PC-3 (cell line): Measurements from ENCODE around the gene SH3BP5. TPM values are rescaled to one million over a fixed set of nuclear protein-coding genes. Genes with fewer than 3 reads are reported as not detected.

Source experiments
- ATAC-seq: fragments of 200-7000 bp; cut with Tn5 transposase; 2 replicates; pipeline ENCODE4 v1.9.1; 2020; ENCODE audit warnings: mild to moderate bottlenecking, moderate library complexity
- BruUV-seq: library from RNA; stranded (reverse); fragments of 400-500 nt; replicated peaks from 2 replicates; lab custom pipeline; 2021; lab: Mats Ljungman, UMichigan
- CTCF ChIA-PET: fragments of 300-600 bp; sonication (Branson Sonifier 250); formaldehyde crosslinking; loops from one replicate; lab custom pipeline; 2022; ENCODE audit warnings: antibody characterized with exemption; lab: Charles Lee
- POLR2A ChIA-PET: fragments of 300-600 bp; sonication (Branson Sonifier 250); formaldehyde crosslinking; loops from one replicate; lab custom pipeline; 2022; ENCODE audit warnings: antibody characterized with exemption; ENCODE audit not compliant: unreplicated experiment; lab: Charles Lee
- DNase-seq: peaks from one replicate; pipeline ENCODE4 v3.0.0-alpha.2; 2015
- H2AFZ ChIP-seq: fragments of 300-600 bp; sonication (generic); 2 replicates; pipeline ENCODE4 v1.6.0; 2016; ENCODE audit warnings: antibody characterized with exemption, low read length
- H3F3A ChIP-seq: fragments of 300-600 bp; sonication (generic); one replicate; pipeline ENCODE4 v1.6.0; 2017; ENCODE audit warnings: antibody characterized with exemption, low read length, control low read depth, mild to moderate bottlenecking; ENCODE audit not compliant: unreplicated experiment
- H3K27ac ChIP-seq: fragments of 300-600 bp; sonication (generic); 2 replicates; pipeline ENCODE4 v1.5.1; 2016; ENCODE audit warnings: mild to moderate bottlenecking, low read length
- H3K27me3 ChIP-seq: fragments of 300-600 bp; sonication (generic); 2 replicates; pipeline ENCODE4 v1.6.1; 2016; ENCODE audit warnings: low read length, mixed read lengths
- H3K36me3 ChIP-seq: fragments of 300-600 bp; sonication (generic); 2 replicates; pipeline ENCODE4 v1.6.1; 2016; ENCODE audit warnings: low read depth, mixed run types, low read length, mixed read lengths
- H3K4me1 ChIP-seq: fragments of 300-600 bp; sonication (generic); 2 replicates; pipeline ENCODE4 v1.5.1; 2016; ENCODE audit warnings: low read length; ENCODE audit not compliant: insufficient read depth
- H3K4me2 ChIP-seq: fragments of 300-600 bp; sonication (generic); 2 replicates; pipeline ENCODE4 v1.6.0; 2016; ENCODE audit warnings: low read length
- H3K4me3 ChIP-seq: fragments of 300-600 bp; sonication (generic); 2 replicates; pipeline ENCODE4 v1.5.1; 2016; ENCODE audit warnings: mild to moderate bottlenecking, low read length, mixed read lengths
- H3K79me2 ChIP-seq: fragments of 300-600 bp; sonication (generic); 2 replicates; pipeline ENCODE4 v1.6.1; 2017; ENCODE audit warnings: low read length, mixed read lengths
- H3K9ac ChIP-seq: fragments of 300-600 bp; sonication (generic); 2 replicates; pipeline ENCODE4 v1.6.0; 2016; ENCODE audit warnings: mild to moderate bottlenecking, low read length
- H3K9me2 ChIP-seq: fragments of 300-600 bp; sonication (generic); replicated peaks from 2 replicates; pipeline ENCODE4 v1.6.1; 2016; ENCODE audit warnings: mixed run types, low read length, mixed read lengths
- H3K9me3 ChIP-seq: fragments of 300-600 bp; sonication (generic); 2 replicates; pipeline ENCODE4 v1.6.1; 2016; ENCODE audit warnings: low read length, mixed read lengths
- H4K20me1 ChIP-seq: fragments of 300-600 bp; sonication (generic); 2 replicates; pipeline ENCODE4 v1.6.1; 2016; ENCODE audit warnings: low read length, mixed read lengths
- CTCF ChIP-seq: fragments of 300-600 bp; sonication (generic); conservative IDR thresholded peaks from 2 replicates; pipeline ENCODE4 v1.5.1; 2017; ENCODE audit warnings: antibody characterized with exemption, low read depth, mild to moderate bottlenecking, low read length
- EZH2 ChIP-seq: fragments of 300-600 bp; sonication (generic); IDR thresholded peaks from one replicate; pipeline ENCODE4 v1.6.1; 2017; ENCODE audit warnings: antibody characterized with exemption, mild to moderate bottlenecking, low read length; ENCODE audit not compliant: unreplicated experiment
- EZH2phosphoT487 ChIP-seq: fragments of 300-600 bp; sonication (generic); IDR thresholded peaks from 2 replicates; pipeline ENCODE4 v1.6.1; 2018; ENCODE audit warnings: mild to moderate bottlenecking, antibody characterized with exemption, low read length, borderline replicate concordance
- intact Hi-C: fragments of 100-400 bp; cut with micrococcal nuclease; formaldehyde crosslinking; loops from 2 replicates; pipeline ENCODE4 v1.9.0; 2023
- total RNA-seq: library from RNA; depleted of rRNA; stranded (reverse); fragments of >200 nt; gene quantifications from 2 replicates; pipeline ENCODE4 v1.2.3, GENCODE V29; 2014

SH3BP5 gene
- total RNA-seq, 1 experiment from 2014 or later: 21.2 TPM

GRCh38 chr3:15280853-15281532 lies 51.4 kb downstream of the SH3BP5 start:
- ATAC-seq: no peak
- H3K9me2 ChIP-seq: no peaks in the 10 kb centered on the region
- no peaks in the 10 kb centered on the region for H3K9me3 ChIP-seq
- no peaks in the 10 kb centered on the region for H3K4me1 ChIP-seq
- no peak overlapping the region for H3K4me2 ChIP-seq
- no peaks in the 10 kb centered on the region for H4K20me1 ChIP-seq
- H3K4me3 ChIP-seq: no peak overlapping the region
- ChIA-PET POLR2A (no interaction called here), CTCF (interaction anchor here (0.7 kb wide), 1 partner anchor 933 kb away, joined by 3 read pairs; no protein-coding TSS in a partner anchor)
- H2AFZ ChIP-seq: no peak overlapping the region
- H3K27ac ChIP-seq: no peak overlapping the region
- H3K27me3 ChIP-seq: no peaks in the 10 kb centered on the region
- H3F3A ChIP-seq: no peaks in the 10 kb centered on the region
- DNase-seq: no peak
- no peak overlapping the region for H3K9ac ChIP-seq
- no peaks in the 10 kb centered on the region for H3K79me2 ChIP-seq
- intact Hi-C loops: no loop called here
- no TSS peak for BruUV-seq
- no peaks in the 10 kb centered on the region for H3K36me3 ChIP-seq
- TF ChIP-seq EZH2phosphoT487: no peak
- TF ChIP-seq EZH2: no peak
- TF ChIP-seq CTCF: no peak

GRCh38 chr3:15279671-15280402 lies 52.5 kb downstream of the SH3BP5 start:
- Histone ChIP-seq H3K27ac (no peak overlapping the region), H3K36me3 (no peaks in the 10 kb centered on the region), H3K9me3 (no peaks in the 10 kb centered on the region), H3K9me2 (no peaks in the 10 kb centered on the region), H4K20me1 (no peaks in the 10 kb centered on the region), H3K4me3 (no peak overlapping the region), H3K79me2 (no peaks in the 10 kb centered on the region), H3F3A (no peaks in the 10 kb centered on the region), H3K4me2 (no peak overlapping the region), H2AFZ (no peak overlapping the region), H3K9ac (no peak overlapping the region), H3K27me3 (no peaks in the 10 kb centered on the region), H3K4me1 (no peaks in the 10 kb centered on the region)
- TF ChIP-seq CTCF (no peak), EZH2phosphoT487 (no peak), EZH2 (no peak)
- no peak for ATAC-seq
- intact Hi-C loops: no loop called here
- no TSS peak for BruUV-seq
- ChIA-PET CTCF (interaction anchor here (0.7 to 1.2 kb wide), 2 partner anchors 53 to 932 kb away, joined by 3 to 5 read pairs; partner anchors contain the start of gene SH3BP5), POLR2A (no interaction called here)
- no peak for DNase-seq

GRCh38 chr3:15279205-15279604 lies 53.2 kb downstream of the SH3BP5 start:
- Histone ChIP-seq H3K27ac (no peak overlapping the region), H3K36me3 (no peaks in the 10 kb centered on the region), H3K4me3 (no peak overlapping the region), H4K20me1 (no peaks in the 10 kb centered on the region), H3K9me3 (no peaks in the 10 kb centered on the region), H3K79me2 (no peaks in the 10 kb centered on the region), H3F3A (no peaks in the 10 kb centered on the region), H3K4me2 (no peak overlapping the region), H3K27me3 (no peaks in the 10 kb centered on the region), H3K9me2 (no peaks in the 10 kb centered on the region), H3K9ac (no peak overlapping the region), H3K4me1 (no peaks in the 10 kb centered on the region), H2AFZ (no peak overlapping the region)
- DNase-seq (no peak), ATAC-seq (no peak)
- ChIA-PET CTCF (interaction anchor here (1.2 kb wide), 1 partner anchor 53 kb away, joined by 5 read pairs; the partner anchor contains the start of gene SH3BP5), POLR2A (no interaction called here)
- intact Hi-C loops: no loop called here
- no peak for TF ChIP-seq CTCF
- no TSS peak for BruUV-seq
